Cardiac muscle cell (in vitro differentiated cells and primary cell): ENCODE data around the gene MED31. TPM values are rescaled to one million over a fixed set of nuclear protein-coding genes. Genes with fewer than 3 reads are reported as not detected.
"Not testable (repeated sequence)": the region's sequence is repeated elsewhere in the genome, so short reads cannot be mapped to it uniquely, and the experiment has no call there.

Source experiments
- DNase-seq, 2 donors: peaks; one replicate each; pipeline versions ENCODE4 v3.0.0 to v3.0.0-alpha.2; 2010 to 2017; ENCODE audit warnings: low read depth in 1 of 2, low spot score in 1 of 2
- H3K27ac ChIP-seq: fragments of 200-600 bp; sonication (generic); 2 replicates; pipeline ENCODE4 v1.5.1; 2016
- H3K27me3 ChIP-seq: fragments of 200-600 bp; sonication (generic); 2 replicates; pipeline ENCODE4 v1.6.0; 2016; ENCODE audit warnings: control low read depth
- H3K36me3 ChIP-seq: fragments of 200-600 bp; sonication (generic); 2 replicates; pipeline ENCODE4 v1.5.1; 2016; ENCODE audit warnings: control low read depth
- H3K4me1 ChIP-seq: fragments of 200-600 bp; sonication (generic); 2 replicates; pipeline ENCODE4 v1.8.1; 2017; ENCODE audit warnings: low read depth, mild to moderate bottlenecking, mixed run types
- H3K4me3 ChIP-seq: fragments of 200-600 bp; sonication (generic); 2 replicates; pipeline ENCODE4 v1.5.1; 2016; ENCODE audit warnings: mild to moderate bottlenecking
- H3K9me3 ChIP-seq: fragments of 200-600 bp; sonication (generic); 2 replicates; pipeline ENCODE4 v1.5.1; 2017; ENCODE audit warnings: low read depth, mild to moderate bottlenecking, control low read depth
- polyA plus RNA-seq: library from polyadenylated mRNA; unstranded; fragments of >200 nt; fragmentation: Nextera tagmentation; extraction: Ambion mirVana; gene quantifications from 2 replicates; pipeline ENCODE4 v1.2.1, GENCODE V29; 2016
- total RNA-seq: library from RNA; depleted of rRNA; stranded (reverse); fragments of >200 nt; gene quantifications from 2 replicates; pipeline ENCODE4 v1.2.3, GENCODE V29; 2016
- TF ChIP-seq, protein P1 (sequence below): IDR thresholded peaks from 2 replicates; pipeline ENCODE4 v1.5.1; 2012; ENCODE audit warnings: low read depth, mild to moderate bottlenecking, low read length

Gene MED31
- total and polyA plus RNA-seq, 2 experiments from 2014 or later = 7.1 to 72.6 TPM

DNA sequence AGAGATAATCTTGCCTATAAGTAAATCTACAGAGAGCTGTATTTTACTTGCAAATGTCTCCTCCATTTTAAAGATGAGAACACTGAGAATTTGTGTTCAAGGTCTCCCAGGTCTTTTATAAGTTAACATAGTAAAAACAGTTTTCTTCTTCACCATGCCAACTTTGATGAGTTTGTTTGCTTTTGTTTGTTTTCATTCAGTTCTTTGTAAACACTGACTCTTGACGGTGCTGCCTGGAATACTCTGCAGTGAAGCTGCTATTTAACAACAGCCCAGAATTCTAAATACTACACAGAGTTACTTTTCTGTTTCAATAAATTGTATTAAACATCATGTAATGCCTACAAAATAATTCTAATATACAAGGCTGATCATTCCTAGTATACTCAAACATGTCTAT lies 53.7 kb downstream of the MED31 start:
- Histone ChIP-seq H3K27ac (no peak overlapping the region), H3K36me3 (peaks cover 71% of the 10 kb centered on the region), H3K4me1 (no peaks in the 10 kb centered on the region), H3K4me3 (no peak overlapping the region), H3K27me3 (no peaks in the 10 kb centered on the region), H3K9me3 (no peaks in the 10 kb centered on the region)
- TF ChIP-seq, protein P1, sequence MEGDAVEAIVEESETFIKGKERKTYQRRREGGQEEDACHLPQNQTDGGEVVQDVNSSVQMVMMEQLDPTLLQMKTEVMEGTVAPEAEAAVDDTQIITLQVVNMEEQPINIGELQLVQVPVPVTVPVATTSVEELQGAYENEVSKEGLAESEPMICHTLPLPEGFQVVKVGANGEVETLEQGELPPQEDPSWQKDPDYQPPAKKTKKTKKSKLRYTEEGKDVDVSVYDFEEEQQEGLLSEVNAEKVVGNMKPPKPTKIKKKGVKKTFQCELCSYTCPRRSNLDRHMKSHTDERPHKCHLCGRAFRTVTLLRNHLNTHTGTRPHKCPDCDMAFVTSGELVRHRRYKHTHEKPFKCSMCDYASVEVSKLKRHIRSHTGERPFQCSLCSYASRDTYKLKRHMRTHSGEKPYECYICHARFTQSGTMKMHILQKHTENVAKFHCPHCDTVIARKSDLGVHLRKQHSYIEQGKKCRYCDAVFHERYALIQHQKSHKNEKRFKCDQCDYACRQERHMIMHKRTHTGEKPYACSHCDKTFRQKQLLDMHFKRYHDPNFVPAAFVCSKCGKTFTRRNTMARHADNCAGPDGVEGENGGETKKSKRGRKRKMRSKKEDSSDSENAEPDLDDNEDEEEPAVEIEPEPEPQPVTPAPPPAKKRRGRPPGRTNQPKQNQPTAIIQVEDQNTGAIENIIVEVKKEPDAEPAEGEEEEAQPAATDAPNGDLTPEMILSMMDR = no peak
- DNase-seq = no peak

DNA sequence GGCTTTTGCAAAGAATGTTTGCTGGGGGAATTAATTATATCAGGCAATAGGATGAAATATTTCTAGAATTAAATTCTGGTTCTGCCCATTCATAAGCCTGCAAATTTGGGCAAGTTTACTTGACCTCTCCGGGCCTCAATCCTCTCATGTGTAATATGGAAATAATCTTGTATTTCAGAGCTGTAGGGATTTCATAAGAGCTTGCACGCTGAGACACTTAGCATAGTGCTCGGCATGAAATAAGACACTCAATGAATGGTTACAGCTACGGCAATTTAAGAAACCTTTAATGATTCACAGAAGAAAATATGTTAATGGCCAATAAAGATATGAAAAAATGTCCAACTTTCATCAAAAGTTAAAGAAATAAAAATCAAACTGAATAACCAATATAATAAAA lies 54.5 kb downstream of the MED31 start:
- Histone ChIP-seq H3K27ac (no peak overlapping the region), H3K36me3 (peaks cover 79% of the 10 kb centered on the region), H3K4me1 (no peaks in the 10 kb centered on the region), H3K4me3 (no peak overlapping the region), H3K27me3 (no peaks in the 10 kb centered on the region), H3K9me3 (no peaks in the 10 kb centered on the region)
- TF ChIP-seq, protein P1 = no peak
- DNase-seq = no peak

DNA sequence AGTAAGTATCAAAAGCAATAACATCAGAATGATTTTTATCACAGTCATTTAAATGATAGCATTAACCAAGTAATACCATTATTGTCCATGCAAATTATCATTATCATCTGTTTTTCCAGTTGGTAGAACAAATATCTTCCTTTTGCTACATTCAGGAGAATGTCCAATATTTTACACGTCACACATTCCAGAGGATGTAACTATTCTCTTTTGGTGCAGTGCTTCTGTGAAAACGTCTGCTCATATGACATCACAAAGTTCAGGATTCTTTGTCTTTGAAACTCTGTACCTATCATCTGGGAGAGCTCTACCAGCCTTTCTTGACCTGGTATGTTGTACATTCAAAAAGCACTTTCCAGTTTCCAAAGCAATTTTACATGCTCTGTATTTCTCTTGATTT lies 54.9 kb downstream of the MED31 start:
- Histone ChIP-seq H3K9me3 (no peaks in the 10 kb centered on the region), H3K4me1 (no peaks in the 10 kb centered on the region), H3K27me3 (no peaks in the 10 kb centered on the region), H3K36me3 (peaks cover 82% of the 10 kb centered on the region), H3K4me3 (no peak overlapping the region), H3K27ac (no peak overlapping the region)
- no peak for DNase-seq
- TF ChIP-seq, protein P1 = no peak

DNA sequence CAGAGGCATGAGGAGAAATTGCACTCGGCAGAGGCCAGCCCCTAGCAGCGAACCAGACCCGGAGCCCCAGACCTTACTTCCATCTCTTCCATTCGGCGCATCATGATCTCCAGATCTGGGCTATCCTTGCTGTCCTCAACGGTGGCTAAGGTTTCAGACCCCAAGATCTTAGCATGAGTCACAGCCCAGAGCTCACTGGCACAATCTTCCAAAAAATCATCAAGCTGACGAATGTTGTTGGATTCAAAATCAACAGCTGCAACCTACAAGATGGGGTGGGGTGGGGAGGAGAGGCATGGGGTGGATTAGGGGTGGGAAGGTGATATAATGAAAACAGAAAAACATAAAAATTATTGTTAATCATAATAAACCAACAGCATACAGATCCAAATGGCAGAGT lies 55.3 kb downstream of the MED31 start:
- Histone ChIP-seq H3K4me1 (no peaks in the 10 kb centered on the region), H3K9me3 (no peaks in the 10 kb centered on the region), H3K27me3 (no peaks in the 10 kb centered on the region), H3K36me3 (peaks cover 82% of the 10 kb centered on the region), H3K27ac (no peak overlapping the region), H3K4me3 (no peak overlapping the region)
- TF ChIP-seq, protein P1 = no peak
- DNase-seq = no peak

DNA sequence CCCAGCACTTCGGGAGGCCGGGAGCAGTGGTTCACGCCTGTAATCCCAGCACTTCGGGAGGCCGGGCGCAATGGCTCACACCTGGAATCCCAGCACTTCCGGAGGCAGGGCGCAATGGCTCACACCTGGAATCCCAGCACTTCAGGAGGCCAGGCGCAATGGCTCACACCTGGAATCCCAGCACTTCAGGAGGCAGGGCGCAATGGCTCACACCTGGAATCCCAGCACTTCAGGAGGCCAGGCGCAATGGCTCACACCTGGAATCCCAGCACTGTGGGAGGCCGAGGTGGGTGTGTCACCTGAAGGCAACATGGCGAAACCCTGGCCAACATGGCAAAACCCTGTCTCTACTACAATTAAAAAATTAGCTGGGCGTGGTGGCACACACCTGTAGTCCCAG lies 58.0 kb downstream of the MED31 start:
- not testable (repeated sequence) for DNase-seq, H3K27me3 ChIP-seq, H3K4me3 ChIP-seq, H3K9me3 ChIP-seq, H3K27ac ChIP-seq, H3K4me1 ChIP-seq
- peaks cover 83% of the 10 kb centered on the region for H3K36me3 ChIP-seq

Other genes starting within 250 kb of the MED31 start
- gene AIPL1, start 216.5 kb downstream of the MED31 start, total RNA-seq = not detected in 2 replicates
- gene AIPL1, start 216.5 kb downstream of the MED31 start, polyA plus RNA-seq = not detected in 2 replicates
- 10.3 and 70.6 TPM in 2 replicates for gene PIMREG, start 207.2 kb downstream of the MED31 start, total RNA-seq
- gene PIMREG, start 207.2 kb downstream of the MED31 start, polyA plus RNA-seq = 11.3 and 65.2 TPM in 2 replicates
- gene PITPNM3, start 95.0 kb downstream of the MED31 start, total RNA-seq = 3.1 and 6.5 TPM in 2 replicates
- gene PITPNM3, start 95.0 kb downstream of the MED31 start, polyA plus RNA-seq = 0.77 and 1.8 TPM in 2 replicates
- 11.3 and 13.5 TPM in 2 replicates for gene KIAA0753, start 10.9 kb downstream of the MED31 start, total RNA-seq
- 6.9 and 9.2 TPM in 2 replicates for gene KIAA0753, start 10.9 kb downstream of the MED31 start, polyA plus RNA-seq
- 128 and 270 TPM in 2 replicates for gene TXNDC17, start 10.5 kb downstream of the MED31 start, total RNA-seq
- 279 and 467 TPM in 2 replicates for gene TXNDC17, start 10.5 kb downstream of the MED31 start, polyA plus RNA-seq
- 2.4 and 3.7 TPM in 2 replicates for gene C17orf100, start 157 bp upstream of the MED31 start, total RNA-seq
- gene C17orf100, start 157 bp upstream of the MED31 start, polyA plus RNA-seq = 7.1 and 8.2 TPM in 2 replicates
- 0.18 and 0.67 TPM in 2 replicates for gene SLC13A5, start 61.8 kb upstream of the MED31 start, total RNA-seq
- gene SLC13A5, start 61.8 kb upstream of the MED31 start, polyA plus RNA-seq = 0.15 TPM in 1 of 2 replicates, not detected in the other
- gene XAF1, start 104.4 kb upstream of the MED31 start, total RNA-seq = not detected in 2 replicates
- not detected in 2 replicates for gene XAF1, start 104.4 kb upstream of the MED31 start, polyA plus RNA-seq
- not detected in 2 replicates for gene FBXO39, start 124.6 kb upstream of the MED31 start, total RNA-seq
- not detected in 2 replicates for gene FBXO39, start 124.6 kb upstream of the MED31 start, polyA plus RNA-seq
- 0.28 TPM in 1 of 2 replicates, not detected in the other for gene TEKT1, start 180.1 kb upstream of the MED31 start, total RNA-seq
- gene TEKT1, start 180.1 kb upstream of the MED31 start, polyA plus RNA-seq = not detected in 2 replicates